GM12891 (cell line): ENCODE data around the gene ZNF497.
"Not testable (repeated sequence)": the region's sequence is repeated elsewhere in the genome, so short reads cannot be mapped to it uniquely, and the experiment has no call there.

Experiments used
- POLR2A ChIP-seq: IDR thresholded peaks from 2 replicates; pipeline ENCODE4 v1.6.1; 2011; ENCODE audit warnings: low read depth, low read length, control low read depth
- POLR2AphosphoS5 ChIP-seq: IDR thresholded peaks from 2 replicates; pipeline ENCODE4 v1.6.1; 2011; ENCODE audit warnings: low read depth, low read length, control low read depth
- SPI1 ChIP-seq: IDR thresholded peaks from 2 replicates; pipeline ENCODE4 v1.6.1; 2011; ENCODE audit warnings: low read depth, low read length, control low read depth
- TAF1 ChIP-seq: IDR thresholded peaks from 2 replicates; pipeline ENCODE4 v1.6.1; 2011; ENCODE audit warnings: low read depth, low read length, control low read depth

DNA sequence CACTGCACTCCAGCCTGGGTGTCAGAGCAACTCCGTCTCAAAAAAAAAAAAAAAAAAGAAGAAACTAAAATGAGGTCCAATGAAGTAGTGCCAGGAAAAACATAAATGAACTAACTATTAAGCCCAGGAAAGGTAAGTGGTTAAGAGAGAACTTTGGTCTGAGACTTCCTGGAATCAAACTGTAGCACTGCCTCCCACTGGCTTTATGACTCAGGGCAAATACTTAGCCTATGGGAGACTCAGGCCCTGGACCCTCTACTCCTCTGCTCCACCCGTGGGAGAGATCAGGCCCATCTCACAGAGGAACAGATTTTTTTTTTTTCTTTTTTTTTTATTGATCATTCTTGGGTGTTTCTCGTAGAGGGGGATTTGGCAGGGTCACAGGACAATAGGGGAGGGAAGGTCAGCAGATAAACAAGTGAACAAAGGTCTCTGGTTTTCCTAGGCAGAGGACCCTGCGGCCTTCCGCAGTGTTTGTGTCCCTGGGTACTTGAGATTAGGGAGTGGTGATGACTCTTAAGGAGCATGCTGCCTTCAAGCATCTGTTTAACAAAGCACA is 41.4 kb upstream of the ZNF497 start:
- not testable (repeated sequence) for TF ChIP-seq TAF1, POLR2AphosphoS5, POLR2A, SPI1
